Calu3 (cell line): ENCODE measurements around the gene GDPD5. TPM values are rescaled to one million over a fixed set of nuclear protein-coding genes. Genes with fewer than 3 reads are reported as not detected.

Source experiments
- BruUV-seq: library from RNA; stranded (reverse); fragments of 400-500 nt; replicated peaks from 2 replicates; lab custom pipeline; 2021; lab: Mats Ljungman, UMichigan
- CTCF ChIA-PET: fragments of 300-600 bp; sonication (Branson Sonifier 250); formaldehyde crosslinking; loops from one replicate; lab custom pipeline; 2022; ENCODE audit warnings: antibody characterized with exemption; lab: Charles Lee
- DNase-seq: peaks from one replicate; pipeline ENCODE4 v3.0.0; 2022
- H3K27ac Mint-ChIP-seq: one replicate; pipeline ENCODE4 v1.8.0; 2022; ENCODE audit warnings: mixed read lengths; ENCODE audit not compliant: unreplicated experiment
- H3K27me3 Mint-ChIP-seq: one replicate; pipeline ENCODE4 v1.8.0; 2022; ENCODE audit warnings: mixed read lengths; ENCODE audit not compliant: unreplicated experiment
- H3K36me3 Mint-ChIP-seq: one replicate; pipeline ENCODE4 v1.8.0; 2022; ENCODE audit warnings: mild to moderate bottlenecking, moderate library complexity, mixed read lengths; ENCODE audit not compliant: insufficient read depth, unreplicated experiment
- H3K4me1 Mint-ChIP-seq: one replicate; pipeline ENCODE4 v1.8.0; 2022; ENCODE audit warnings: mild to moderate bottlenecking, low read depth, mixed read lengths; ENCODE audit not compliant: unreplicated experiment
- H3K4me3 Mint-ChIP-seq: one replicate; pipeline ENCODE4 v1.8.0; 2022; ENCODE audit warnings: mild to moderate bottlenecking, low read depth, moderate library complexity, mixed read lengths; ENCODE audit not compliant: unreplicated experiment
- H3K9me3 Mint-ChIP-seq: one replicate; pipeline ENCODE4 v1.8.0; 2022; ENCODE audit warnings: low read depth, mixed read lengths; ENCODE audit not compliant: unreplicated experiment
- CTCF ChIP-seq: fragments of 200-600 bp; IDR thresholded peaks from one replicate; pipeline ENCODE4 v1.8.0; 2022; ENCODE audit warnings: antibody characterized with exemption; ENCODE audit not compliant: unreplicated experiment
- intact Hi-C: fragments of 100-400 bp; cut with micrococcal nuclease; formaldehyde crosslinking; loops from one replicate; pipeline ENCODE4 v1.10.0; 2022; ENCODE audit not compliant: unreplicated experiment
- total RNA-seq: library from RNA; stranded (reverse); gene quantifications from 2 replicates; pipeline ENCODE4 v1.2.3, GENCODE V29; 2022

Gene GDPD5
- total RNA-seq, 1 experiment from 2014 or later = 7.0 TPM

- Mint-ChIP-seq H3K36me3 (peaks cover 5% of the 10 kb centered on the region), H3K27ac (no peak overlapping the region), H3K4me3 (no peak overlapping the region), H3K4me1 (no peaks in the 10 kb centered on the region), H3K27me3 (peaks cover 22% of the 10 kb centered on the region), H3K9me3 (no peaks in the 10 kb centered on the region)
- BruUV-seq = no TSS peak
- CTCF ChIA-PET = no interaction called here
- intact Hi-C loops = no loop called here
- no peak for DNase-seq
- TF ChIP-seq CTCF = no peak
Measured at GRCh38 chr11:75481223-75481921, 44.4 kb downstream of the GDPD5 start.

- TF ChIP-seq CTCF = no peak
- Mint-ChIP-seq H3K4me3 (no peak overlapping the region), H3K27me3 (peaks cover 22% of the 10 kb centered on the region), H3K36me3 (peaks cover 5% of the 10 kb centered on the region), H3K27ac (no peak overlapping the region), H3K9me3 (no peaks in the 10 kb centered on the region), H3K4me1 (no peaks in the 10 kb centered on the region)
- BruUV-seq = no TSS peak
- CTCF ChIA-PET = interaction anchor here (0.7 kb wide), 1 partner anchor 1606 kb away, joined by 4 read pairs; no protein-coding TSS in a partner anchor
- intact Hi-C loops = no loop called here
- no peak for DNase-seq
Measured at GRCh38 chr11:75480185-75481175, 45.3 kb downstream of the GDPD5 start.

GRCh38 chr11:75479597-75480145, 46.1 kb downstream of the GDPD5 start:
- H3K4me3 Mint-ChIP-seq = no peak overlapping the region
- H3K27ac Mint-ChIP-seq = no peak overlapping the region
- CTCF ChIA-PET = interaction anchor here (0.7 kb wide), 1 partner anchor 1607 kb away, joined by 4 read pairs; no protein-coding TSS in a partner anchor
- no peak for DNase-seq
- no TSS peak for BruUV-seq
- no peaks in the 10 kb centered on the region for H3K4me1 Mint-ChIP-seq
- H3K9me3 Mint-ChIP-seq = no peaks in the 10 kb centered on the region
- H3K36me3 Mint-ChIP-seq = peaks cover 5% of the 10 kb centered on the region
- TF ChIP-seq CTCF = no peak
- H3K27me3 Mint-ChIP-seq = peaks cover 22% of the 10 kb centered on the region
- intact Hi-C loops = no loop called here

GRCh38 chr11:75478783-75479596, 46.8 kb downstream of the GDPD5 start:
- CTCF ChIA-PET = no interaction called here
- Mint-ChIP-seq H3K27ac (no peak overlapping the region), H3K4me1 (no peaks in the 10 kb centered on the region), H3K27me3 (peaks cover 22% of the 10 kb centered on the region), H3K36me3 (peaks cover 5% of the 10 kb centered on the region), H3K9me3 (no peaks in the 10 kb centered on the region), H3K4me3 (no peak overlapping the region)
- intact Hi-C loops = no loop called here
- TF ChIP-seq CTCF = no peak
- DNase-seq = no peak
- BruUV-seq = no TSS peak
